Midbrain (tissue), 1 donor: Measurements from ENCODE around the gene KIR2DL1.
"Not testable (repeated sequence)": the region's sequence is repeated elsewhere in the genome, so short reads cannot be mapped to it uniquely, and the experiment has no call there.

Experiments
- DNase-seq: peaks from one replicate; lab custom pipeline; 2025; lab: John Stamatoyannopoulos, UW

The KIR2DL1 gene

DNA sequence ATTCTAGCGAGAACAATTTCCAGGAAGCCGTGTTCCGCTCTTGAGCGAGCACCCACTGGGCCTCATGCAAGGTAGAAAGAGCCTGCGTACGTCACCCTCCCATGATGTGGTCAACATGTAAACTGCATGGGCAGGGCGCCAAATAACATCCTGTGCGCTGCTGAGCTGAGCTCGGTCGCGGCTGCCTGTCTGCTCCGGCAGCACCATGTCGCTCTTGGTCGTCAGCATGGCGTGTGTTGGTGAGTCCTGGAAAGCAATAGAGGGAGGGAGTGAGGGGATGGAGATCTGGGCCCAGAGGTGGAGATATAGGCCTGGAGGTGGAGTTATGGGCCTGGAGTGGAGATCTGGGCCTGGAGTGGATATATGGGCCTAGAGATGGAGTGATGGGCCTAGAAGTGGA is at the start of gene KIR2DL1:
KIR2DL1 (plus strand) TSS at position 148 of the 400 bp plus-strand sequence; CDS start at position 206, 58 bp downstream.
- DNase-seq: not testable (repeated sequence)

DNA sequence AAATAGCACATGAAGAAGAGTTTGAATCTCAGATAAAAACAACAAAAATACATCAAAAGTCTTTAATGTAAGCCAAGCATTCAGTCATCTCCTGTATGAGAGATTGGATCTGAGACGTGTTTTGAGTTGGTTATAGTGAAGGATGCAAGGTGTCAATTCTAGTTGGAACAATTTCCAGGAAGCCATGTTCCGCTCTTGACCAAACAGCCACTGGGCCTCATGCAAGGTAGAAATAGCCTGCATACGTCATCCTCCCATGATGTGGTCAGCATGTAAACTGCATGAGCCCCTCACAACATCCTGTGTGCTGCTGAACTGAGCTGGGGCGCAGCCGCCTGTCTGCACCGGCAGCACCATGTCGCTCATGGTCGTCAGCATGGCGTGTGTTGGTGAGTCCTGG is 45.5 kb upstream of the KIR2DL1 start, which contains the start of gene KIR3DL3:
KIR3DL3 (plus strand) TSS at position 301 of the 400 bp plus-strand sequence; CDS start at position 356, 55 bp downstream.
- DNase-seq: no peak

DNA sequence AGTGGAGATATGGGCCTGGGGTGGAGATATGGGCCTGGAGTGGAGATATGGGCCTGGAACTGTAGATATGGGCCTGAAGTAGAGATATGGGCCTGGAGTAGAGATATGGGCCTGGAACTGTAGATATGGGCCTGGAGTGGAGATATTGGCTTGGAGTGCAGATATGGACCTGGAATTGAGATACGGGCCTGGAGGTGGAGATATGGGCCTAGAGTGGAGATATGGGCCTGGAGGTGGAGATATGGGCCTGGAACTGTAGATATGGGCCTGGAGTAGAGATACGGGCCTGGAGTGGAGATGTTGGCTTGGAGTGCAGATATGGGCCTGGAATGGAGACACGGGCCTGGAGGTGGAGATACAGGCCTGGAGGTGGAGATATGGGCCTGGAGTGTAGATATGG is 44.9 kb upstream of the KIR2DL1 start:
- no peak for DNase-seq

DNA sequence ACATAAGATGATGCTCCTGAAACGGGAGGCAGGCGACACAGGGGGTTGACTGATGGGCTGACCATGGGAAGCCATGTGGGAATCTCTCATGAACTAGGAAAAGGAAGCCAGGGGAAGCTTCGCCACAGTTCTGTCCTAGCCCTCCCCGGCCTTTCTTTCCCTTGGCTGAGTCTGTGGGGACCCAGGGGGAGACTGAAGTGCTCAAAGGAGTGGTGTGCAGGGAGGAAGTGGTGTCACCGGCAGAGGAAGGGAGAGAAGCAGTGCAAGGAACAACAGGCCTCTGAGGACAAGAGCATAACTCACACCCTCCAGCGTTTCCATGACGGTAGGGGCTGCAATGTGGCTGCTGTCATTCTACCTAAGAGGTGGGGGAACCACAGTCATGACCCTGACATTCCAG is 44.3 kb upstream of the KIR2DL1 start:
- no peak for DNase-seq

DNA sequence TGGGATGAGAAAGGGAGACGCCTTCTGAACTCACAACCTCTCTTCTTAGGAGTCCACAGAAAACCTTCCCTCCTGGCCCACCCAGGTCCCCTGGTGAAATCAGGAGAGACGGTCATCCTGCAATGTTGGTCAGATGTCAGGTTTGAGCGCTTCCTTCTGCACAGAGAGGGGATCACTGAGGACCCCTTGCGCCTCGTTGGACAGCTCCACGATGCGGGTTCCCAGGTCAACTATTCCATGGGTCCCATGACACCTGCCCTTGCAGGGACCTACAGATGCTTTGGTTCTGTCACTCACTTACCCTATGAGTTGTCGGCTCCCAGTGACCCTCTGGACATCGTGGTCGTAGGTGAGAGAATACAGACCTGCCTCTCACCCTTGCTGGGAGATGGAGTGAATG is 42.0 kb upstream of the KIR2DL1 start:
- DNase-seq: no peak

DNA sequence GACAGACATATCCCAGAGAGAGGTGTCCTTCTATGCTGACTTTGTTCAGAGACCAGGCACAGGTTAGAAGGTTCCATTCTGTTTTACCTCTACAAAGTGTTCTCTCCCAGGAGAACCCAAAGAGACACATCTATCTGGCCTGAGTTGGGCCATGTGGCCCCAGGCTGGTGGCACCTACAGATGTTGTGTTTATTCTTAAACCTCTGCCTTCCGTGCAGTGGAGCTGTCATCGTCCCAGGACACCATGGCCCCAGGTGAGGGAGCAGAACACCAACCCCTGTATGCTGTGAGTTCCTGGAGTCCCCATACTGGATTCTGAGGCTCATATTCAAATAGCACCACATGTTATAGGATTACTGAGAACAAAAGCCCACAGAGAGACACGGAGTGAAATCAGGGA is 41.4 kb upstream of the KIR2DL1 start:
- DNase-seq: no peak

DNA sequence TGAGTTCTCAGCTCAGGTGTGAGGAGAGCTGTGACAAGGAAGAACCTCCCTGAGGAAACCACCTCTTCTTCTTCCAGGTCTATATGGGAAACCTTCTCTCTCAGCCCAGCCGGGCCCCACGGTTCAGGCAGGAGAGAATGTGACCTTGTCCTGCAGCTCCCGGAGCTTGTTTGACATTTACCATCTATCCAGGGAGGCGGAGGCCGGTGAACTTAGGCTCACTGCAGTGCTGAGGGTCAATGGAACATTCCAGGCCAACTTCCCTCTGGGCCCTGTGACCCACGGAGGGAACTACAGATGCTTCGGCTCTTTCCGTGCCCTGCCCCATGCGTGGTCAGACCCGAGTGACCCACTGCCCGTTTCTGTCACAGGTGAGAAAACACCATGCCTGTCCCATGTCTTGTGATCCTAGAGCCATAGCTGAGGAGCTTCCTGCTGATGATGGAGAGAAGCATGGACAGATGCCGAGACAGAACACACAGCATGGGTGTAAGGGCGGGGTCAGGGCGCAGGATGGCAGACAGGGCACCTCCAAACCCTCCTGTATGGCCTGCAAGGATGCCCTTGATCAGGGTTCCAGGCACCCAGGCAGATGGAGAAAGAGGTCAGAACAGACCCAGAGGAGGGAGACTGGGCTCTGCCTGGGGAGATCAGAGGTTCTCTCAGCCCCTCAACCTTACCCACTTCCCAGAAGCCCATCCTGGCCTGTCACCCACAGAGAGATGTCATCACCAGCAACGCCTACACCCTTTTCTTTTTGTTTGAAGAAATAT is 40.0 kb upstream of the KIR2DL1 start:
- no peak for DNase-seq

DNA sequence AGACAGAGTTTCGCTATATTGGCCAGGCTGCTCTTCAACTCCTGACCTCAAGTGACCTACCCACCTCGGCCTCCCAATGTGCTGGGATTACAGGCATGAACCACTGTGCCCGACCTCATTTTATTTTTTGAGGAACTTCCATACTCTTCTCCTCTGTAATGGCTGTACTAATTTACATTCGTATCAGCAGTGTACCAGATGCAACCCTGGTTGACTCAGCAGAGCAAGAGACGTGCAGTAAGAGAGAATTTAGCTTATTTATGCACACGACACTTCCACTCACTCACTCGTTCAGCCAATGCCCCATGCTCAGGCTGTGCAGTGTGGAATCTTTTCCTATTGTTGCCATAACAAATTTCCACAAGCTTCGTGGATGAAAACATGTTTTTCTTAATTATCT is 38.4 kb upstream of the KIR2DL1 start:
- no peak for DNase-seq

DNA sequence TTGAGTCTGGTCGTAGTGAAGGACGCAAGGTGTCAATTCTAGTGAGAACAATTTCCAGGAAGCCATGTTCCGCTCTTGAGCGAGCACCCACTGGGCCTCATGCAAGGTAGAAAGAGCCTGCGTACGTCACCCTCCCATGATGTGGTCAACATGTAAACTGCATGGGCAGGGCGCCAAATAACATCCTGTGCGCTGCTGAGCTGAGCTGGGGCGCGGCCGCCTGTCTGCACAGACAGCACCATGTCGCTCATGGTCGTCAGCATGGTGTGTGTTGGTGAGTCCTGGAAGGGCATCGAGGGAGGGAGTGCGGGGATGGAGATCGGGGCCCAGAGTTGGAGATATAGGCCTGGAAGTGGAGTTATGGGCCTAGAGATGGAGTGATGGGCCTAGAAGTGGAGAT is 31.3 kb upstream of the KIR2DL1 start, which contains the start of gene KIR2DL3:
KIR2DL3 (plus strand) TSS at position 208 of the 400 bp plus-strand sequence; CDS start at position 241, 33 bp downstream.
- DNase-seq: not testable (repeated sequence)

DNA sequence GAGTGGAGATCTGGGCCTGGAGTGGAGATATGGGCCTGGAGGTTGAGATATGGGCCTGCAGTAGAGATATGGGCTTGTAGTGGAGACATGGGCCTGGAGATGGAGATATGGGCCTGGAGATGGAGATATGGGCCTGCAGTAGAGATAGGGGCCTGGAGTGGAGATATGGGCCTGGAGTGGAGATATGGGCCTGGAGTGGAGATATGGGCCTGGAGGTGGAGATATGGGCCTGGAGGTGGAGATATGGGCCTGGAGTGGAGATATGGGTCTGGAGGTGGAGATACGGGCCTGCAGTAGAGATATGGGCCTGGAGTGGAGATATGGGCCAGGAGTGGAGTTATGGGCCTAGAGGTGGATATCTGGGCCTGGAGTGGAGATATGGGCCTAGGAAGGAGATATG is 30.9 kb upstream of the KIR2DL1 start:
- DNase-seq: no peak

DNA sequence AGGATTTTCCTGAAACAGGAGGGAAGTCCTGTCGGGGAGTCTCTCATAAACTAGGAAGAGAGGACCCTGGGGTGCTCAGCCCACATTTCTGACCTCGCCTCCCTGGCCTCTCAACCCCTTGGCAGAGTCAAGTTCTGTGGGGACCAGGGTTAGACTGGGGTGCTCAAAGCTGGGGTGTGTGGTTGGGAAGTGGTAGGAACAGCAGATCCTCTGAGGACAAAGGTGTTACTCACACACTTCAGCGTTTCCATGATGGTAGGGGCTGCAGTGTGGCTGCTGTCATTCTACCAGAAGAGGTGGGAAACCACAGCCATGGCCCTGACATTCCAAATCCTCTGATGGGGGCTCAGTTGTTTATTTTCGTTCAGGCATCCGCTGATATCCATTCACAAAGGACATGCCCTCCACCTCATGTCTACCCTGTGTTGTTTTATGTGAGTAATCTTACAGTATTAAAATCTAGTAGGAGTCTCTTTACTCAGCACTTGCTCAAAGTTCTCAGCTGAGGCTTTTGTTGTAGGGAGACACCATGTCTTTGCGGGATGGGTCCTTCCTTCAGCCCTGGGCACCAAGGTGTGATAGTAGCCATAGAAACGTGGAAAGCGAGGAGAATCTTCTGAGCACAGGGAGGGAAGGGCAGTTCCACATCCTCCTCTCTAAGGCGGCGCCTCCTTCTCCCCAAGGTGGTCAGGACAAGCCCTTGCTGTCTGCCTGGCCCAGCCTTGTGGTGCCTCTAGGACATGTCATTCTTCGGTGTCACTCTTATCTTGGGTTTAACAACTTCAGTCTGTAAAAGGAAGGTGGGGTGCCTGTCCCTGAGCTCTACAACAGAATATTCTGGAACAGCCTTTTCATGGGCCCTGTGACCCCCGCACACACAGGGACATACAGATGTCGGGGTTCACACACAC is 29.8 kb upstream of the KIR2DL1 start:
- DNase-seq: no peak

DNA sequence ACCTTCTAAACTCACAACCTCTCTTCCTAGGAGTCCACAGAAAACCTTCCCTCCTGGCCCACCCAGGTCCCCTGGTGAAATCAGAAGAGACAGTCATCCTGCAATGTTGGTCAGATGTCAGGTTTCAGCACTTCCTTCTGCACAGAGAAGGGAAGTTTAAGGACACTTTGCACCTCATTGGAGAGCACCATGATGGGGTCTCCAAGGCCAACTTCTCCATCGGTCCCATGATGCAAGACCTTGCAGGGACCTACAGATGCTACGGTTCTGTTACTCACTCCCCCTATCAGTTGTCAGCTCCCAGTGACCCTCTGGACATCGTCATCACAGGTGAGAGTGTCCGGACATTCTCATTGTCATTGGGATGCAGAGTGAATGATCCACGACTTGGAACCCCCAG is 27.6 kb upstream of the KIR2DL1 start:
- not testable (repeated sequence) for DNase-seq

DNA sequence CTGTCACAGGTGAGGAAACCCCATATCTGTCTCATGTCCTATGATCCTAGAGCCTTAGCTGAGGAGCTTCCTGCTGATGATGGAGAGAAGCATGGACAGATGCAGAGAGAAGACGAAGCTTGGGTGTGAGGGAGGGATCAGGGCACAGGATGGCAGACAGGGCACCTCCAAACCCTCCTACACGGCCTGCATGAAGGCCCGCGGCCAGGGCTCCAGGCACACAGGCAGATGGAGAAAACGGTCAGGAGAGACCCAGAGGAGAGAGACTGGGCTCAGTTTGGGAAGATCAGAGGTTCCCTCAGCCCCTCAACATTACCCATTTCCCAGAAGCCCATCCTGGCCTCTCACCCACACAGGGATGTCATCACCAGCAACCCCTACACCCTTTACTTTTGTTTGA is 25.5 kb upstream of the KIR2DL1 start:
- DNase-seq: not testable (repeated sequence)

DNA sequence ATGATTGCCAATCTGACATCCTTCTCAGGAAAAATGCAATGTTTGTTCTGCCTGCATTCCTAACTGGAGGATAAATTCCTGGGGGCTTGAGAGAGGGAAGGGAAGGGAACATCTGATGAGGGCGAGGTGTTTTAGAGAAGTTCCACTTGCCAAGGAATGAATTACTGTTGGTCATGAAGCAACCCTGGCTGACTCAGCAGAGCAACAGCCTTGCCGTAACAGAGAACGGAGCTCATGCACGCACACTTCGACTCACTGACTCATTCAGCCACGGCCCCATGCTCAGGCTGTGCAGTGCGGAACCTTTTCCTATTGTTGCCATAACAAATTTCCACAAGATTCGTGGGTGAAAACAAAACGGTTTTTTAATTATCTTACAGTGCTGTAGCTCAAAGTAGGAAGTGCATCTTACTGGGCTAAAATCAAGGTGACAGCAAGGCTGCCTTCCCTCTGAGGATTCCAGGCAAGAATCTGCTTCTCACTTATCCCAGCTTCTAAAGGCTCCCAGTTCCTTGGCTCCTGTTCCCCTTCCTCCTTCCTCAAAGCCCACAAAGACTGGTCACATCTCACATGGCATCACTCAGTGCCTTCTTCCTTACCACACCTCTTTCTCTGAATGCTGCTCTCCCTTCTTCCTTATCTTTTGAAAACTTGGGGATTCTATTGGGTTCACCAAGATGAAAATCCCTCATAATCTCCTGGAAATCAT is 21.8 kb upstream of the KIR2DL1 start:
- not testable (repeated sequence) for DNase-seq

DNA sequence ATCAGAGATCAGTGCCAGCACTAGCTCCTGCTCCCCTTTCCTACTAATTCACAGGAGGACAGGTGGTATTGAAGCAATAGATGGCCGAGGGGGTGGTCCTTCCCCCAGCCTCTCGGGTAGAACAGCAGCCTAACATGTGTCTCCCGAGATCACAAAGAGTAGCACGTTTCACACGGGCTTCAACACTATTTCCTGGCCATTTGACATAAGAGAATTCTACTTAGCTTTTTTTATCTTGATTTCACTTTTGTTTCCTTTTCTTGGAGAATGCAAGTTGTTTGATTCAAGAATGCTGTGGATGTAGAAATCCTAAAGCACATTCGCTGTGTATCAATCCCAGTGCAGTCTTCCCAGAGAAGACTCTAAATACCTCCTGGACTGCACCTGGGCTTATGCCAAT is 19.3 kb upstream of the KIR2DL1 start:
- DNase-seq: not testable (repeated sequence)

DNA sequence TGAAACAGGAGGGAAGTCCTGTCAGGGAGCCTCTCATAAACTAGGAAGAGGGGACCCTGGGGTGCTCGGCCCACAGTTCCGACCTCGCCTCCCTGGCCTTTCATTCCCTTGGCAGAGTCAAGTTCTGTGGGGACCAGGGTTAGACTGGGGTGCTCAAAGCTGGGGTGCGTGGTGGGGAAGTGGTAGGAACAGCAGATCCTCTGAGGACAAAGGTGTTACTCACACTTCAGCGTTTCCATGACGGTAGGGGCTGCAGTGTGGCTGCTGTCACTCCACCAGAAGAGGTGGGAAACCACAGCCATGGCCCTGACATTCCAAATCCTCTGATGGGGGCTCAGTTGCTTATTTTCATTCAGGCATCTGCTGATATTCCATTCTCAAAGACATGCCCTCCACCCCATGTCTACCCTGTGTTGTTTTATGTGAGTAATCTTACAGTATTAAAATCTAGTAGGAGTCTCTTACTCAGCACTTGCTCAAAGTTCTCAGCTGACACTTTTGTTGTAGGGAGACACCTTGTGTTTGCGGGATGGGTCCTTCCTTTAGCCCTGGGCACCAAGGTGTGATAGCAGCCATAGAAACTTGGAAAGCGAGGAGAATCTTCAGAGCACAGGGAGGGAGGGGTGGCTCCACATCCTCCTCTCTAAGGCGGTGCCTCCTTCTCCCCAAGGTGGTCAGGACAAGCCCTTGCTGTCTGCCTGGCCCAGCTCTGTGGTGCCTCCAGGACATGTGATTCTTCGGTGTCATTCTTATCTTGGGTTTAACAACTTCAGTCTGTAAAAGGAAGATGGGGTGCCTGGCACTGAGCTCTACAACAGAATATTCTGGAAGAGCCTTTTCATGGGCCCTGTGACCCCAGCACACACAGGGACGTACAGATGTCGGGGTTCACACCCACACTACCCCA is 13.1 kb upstream of the KIR2DL1 start:
- not testable (repeated sequence) for DNase-seq

DNA sequence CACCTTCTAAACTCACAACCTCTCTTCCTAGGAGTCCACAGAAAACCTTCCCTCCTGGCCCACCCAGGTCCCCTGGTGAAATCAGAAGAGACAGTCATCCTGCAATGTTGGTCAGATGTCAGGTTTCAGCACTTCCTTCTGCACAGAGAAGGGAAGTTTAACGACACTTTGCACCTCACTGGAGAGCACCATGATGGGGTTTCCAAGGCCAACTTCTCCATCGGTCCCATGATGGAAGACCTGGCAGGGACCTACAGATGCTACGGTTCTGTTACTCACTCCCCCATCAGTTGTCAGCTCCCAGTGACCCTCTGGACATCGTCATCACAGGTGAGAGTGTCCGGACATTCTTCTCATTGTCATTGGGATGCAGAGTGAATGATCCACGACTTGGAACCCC is 11.0 kb upstream of the KIR2DL1 start:
- not testable (repeated sequence) for DNase-seq

DNA sequence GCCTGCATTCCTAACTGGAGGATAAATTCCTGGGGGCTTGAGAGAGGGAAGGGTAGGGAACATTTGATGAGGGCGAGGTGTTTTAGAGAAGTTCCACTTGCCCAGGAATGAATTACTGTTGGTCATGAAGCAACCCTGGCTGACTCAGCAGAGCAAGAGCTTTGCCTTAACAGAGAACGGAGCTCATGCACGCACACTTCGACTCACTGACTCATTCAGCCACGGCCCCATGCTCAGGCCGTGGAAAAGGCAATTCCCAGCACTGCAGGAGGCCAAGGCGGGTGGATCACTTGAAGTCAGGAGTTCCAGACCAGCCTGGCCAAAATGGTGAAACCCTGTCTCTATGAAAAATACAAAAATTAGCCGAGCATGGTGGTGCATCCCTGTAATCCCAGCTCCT is 5.4 kb upstream of the KIR2DL1 start:
- DNase-seq: not testable (repeated sequence)

DNA sequence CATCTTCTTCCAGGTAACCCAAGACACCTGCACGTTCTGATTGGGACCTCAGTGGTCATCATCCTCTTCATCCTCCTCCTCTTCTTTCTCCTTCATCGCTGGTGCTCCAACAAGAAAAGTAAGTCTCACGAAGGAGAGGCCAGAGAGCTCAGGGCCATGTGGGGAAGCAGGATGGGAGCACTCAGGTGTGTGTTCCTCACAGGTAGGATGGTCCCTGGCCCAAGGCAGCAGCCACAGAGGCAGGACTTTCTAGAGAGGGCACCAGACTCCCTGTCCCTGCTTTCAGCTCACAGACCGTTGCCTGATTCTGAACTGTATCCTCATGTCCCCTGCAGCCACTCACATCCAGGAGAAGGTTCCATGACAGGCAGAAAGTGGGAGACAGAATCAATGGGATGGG is 3.1 kb upstream of the KIR2DL1 start:
- not testable (repeated sequence) for DNase-seq

DNA sequence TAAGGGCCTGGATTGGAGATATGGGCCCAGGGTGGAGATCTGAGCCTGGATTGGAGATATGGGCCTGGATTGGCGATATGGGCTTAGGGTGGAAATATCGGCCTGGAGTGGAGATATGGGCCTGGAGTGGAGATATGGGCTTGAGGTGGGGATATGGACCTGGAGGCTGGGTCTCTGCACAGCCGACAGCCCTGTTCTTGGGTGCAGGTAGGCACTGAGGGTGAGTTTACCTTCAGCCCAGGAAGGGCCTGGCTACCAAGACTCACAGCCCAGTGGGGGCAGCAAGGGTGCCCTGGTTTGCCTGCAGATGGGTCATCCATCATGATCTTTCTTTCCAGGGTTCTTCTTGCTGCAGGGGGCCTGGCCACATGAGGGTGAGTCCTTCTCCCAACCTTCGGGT is 918 bp downstream of the KIR2DL1 start:
- not testable (repeated sequence) for DNase-seq
